Mononuclear cell (primary cell): ENCODE results near the gene DYNC2LI1. TPM values are rescaled to one million over a fixed set of nuclear protein-coding genes. Genes with fewer than 3 reads are reported as not detected.

ENCODE experiments used
- H3K27me3 ChIP-seq: 2 replicates; pipeline ENCODE4 v1.6.0; 2011; ENCODE audit warnings: low read length, control low read depth; ENCODE audit not compliant: insufficient read depth
- H3K4me1 ChIP-seq: 2 replicates; pipeline ENCODE4 v1.5.1; 2011; ENCODE audit warnings: mild to moderate bottlenecking, low read length, control low read depth; ENCODE audit not compliant: insufficient read depth
- H3K4me3 ChIP-seq: 2 replicates; pipeline ENCODE4 v1.5.1; 2011; ENCODE audit warnings: mild to moderate bottlenecking, low read length, moderate library complexity
- H3K9me3 ChIP-seq: 2 replicates; pipeline ENCODE4 v1.5.1; 2011; ENCODE audit warnings: low read depth, mild to moderate bottlenecking, control low read depth, low read length
- total RNA-seq: library from RNA; depleted of rRNA; stranded (reverse); fragments of >200 nt; gene quantifications from one replicate; pipeline ENCODE4 v1.2.3, GENCODE V29; 2012

Gene DYNC2LI1
- total RNA-seq, 1 donor, result 3.5 TPM

DNA sequence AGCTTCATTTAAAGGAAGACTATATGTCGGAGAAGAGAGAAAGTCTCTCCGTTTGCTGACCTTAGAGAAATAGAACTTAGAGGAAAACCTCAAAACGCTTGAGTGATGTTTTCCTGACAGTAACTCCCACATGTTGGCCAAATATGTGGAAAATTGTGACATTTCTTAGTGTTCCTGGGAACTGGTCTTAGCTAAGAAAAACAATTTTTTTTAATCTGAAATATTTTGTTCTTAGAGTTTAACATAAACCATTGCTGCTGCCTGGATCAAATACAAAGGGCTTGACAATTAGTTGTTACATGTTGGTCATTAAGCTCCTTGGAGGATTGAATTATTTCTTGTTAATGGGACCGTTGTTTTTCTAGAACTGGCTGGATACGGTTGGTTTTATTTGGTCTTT, 16.3 kb downstream of the DYNC2LI1 start:
- H3K9me3 ChIP-seq, result no peaks in the 10 kb centered on the region
- no peak overlapping the region for H3K4me3 ChIP-seq
- no peaks in the 10 kb centered on the region for H3K27me3 ChIP-seq
- no peaks in the 10 kb centered on the region for H3K4me1 ChIP-seq

GRCh38 chr2:43791035-43791765, 17.4 kb downstream of the DYNC2LI1 start:
- no peaks in the 10 kb centered on the region for H3K9me3 ChIP-seq
- no peaks in the 10 kb centered on the region for H3K4me1 ChIP-seq
- H3K27me3 ChIP-seq, result no peaks in the 10 kb centered on the region
- no peak overlapping the region for H3K4me3 ChIP-seq

- Histone ChIP-seq H3K4me1 (no peaks in the 10 kb centered on the region), H3K27me3 (no peaks in the 10 kb centered on the region), H3K4me3 (no peak overlapping the region), H3K9me3 (no peaks in the 10 kb centered on the region)
Observed at GRCh38 chr2:43792653-43793052, 18.8 kb downstream of the DYNC2LI1 start.

DNA sequence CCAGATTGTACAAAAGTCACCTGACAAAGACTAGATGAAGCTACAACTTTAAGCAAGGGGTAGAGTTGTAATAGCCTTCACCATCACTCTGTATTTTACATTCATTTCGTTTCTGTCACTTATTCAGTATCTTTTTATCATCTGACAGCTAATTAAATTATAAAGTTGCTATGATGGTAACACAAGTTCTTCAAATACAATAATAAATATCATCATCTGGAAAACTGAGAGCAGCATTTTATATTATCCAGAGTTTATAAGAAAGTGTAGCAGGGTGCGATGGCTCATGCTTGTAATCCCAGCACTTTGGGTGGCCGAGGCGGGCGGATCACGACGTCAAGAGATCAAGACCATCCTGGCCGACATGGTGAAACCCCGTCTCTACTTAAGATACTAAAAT, 21.1 kb downstream of the DYNC2LI1 start:
- H3K4me1 ChIP-seq, result no peaks in the 10 kb centered on the region
- H3K4me3 ChIP-seq, result no peak overlapping the region
- no peaks in the 10 kb centered on the region for H3K9me3 ChIP-seq
- H3K27me3 ChIP-seq, result no peaks in the 10 kb centered on the region

GRCh38 chr2:43796206-43796605, 22.4 kb downstream of the DYNC2LI1 start:
- no peak overlapping the region for H3K4me3 ChIP-seq
- no peaks in the 10 kb centered on the region for H3K27me3 ChIP-seq
- H3K9me3 ChIP-seq, result no peaks in the 10 kb centered on the region
- no peaks in the 10 kb centered on the region for H3K4me1 ChIP-seq

DNA sequence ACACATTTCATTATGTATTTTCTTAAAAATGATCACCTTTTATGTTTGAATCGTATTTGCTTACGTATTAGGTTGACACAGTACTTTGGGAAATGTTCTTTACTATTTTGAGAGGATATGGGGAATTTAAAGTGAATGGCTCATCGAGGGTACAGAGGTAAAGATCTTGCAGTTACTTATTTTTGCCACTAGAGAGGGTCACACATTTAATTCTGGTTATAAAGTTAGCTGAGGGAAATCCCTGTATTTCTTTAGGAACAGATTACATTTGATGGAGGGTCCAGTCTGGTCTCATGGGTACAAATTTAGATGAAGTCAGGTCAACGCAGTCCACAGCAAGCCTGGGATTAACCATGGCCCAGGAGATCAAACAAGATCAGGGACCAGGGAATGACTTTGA, 24.5 kb downstream of the DYNC2LI1 start:
- no peaks in the 10 kb centered on the region for H3K4me1 ChIP-seq
- H3K27me3 ChIP-seq, result no peaks in the 10 kb centered on the region
- no peaks in the 10 kb centered on the region for H3K9me3 ChIP-seq
- no peak overlapping the region for H3K4me3 ChIP-seq

DNA sequence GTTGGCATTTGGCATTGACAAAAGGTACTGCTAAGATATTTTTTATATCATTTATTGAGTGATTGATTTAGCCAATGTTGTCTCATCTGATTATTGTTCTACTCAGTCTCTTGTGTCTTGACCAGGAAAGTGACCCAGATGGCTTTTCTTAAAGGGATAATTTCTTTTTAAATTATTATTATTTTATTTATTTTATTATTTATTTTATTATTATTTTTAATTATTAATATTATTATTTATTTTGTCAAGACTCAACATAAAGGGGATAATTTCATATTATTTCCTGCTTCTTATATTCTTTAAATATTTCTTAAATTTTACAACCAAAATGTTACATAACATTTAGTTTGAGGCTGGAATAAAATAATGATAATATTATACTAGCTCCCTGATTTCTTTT, 27.1 kb downstream of the DYNC2LI1 start:
- Histone ChIP-seq H3K27me3 (no peaks in the 10 kb centered on the region), H3K4me3 (no peak overlapping the region), H3K4me1 (no peaks in the 10 kb centered on the region), H3K9me3 (no peaks in the 10 kb centered on the region)

- no peak overlapping the region for H3K4me3 ChIP-seq
- no peaks in the 10 kb centered on the region for H3K4me1 ChIP-seq
- H3K9me3 ChIP-seq, result no peaks in the 10 kb centered on the region
- H3K27me3 ChIP-seq, result no peaks in the 10 kb centered on the region
Observed at GRCh38 chr2:43802135-43802534, 28.3 kb downstream of the DYNC2LI1 start.

DNA sequence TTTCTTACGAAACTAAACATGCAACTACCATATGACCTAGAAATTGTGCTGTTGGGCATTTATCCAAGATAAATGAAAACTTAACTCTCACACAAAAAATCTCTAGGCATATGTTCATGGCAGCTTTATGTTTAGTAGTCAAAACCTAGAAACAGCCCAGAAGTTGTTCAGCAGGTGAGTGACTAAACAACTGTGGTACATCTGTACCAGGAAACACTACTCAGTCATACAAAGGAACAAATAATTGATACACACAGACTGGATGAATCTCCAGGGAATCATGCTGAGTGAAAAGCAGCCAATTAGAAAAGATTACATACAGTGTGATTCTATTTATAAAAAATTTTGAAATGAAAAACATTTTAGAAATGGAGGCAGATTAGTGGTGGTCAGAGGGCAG, 29.3 kb downstream of the DYNC2LI1 start:
- no peaks in the 10 kb centered on the region for H3K27me3 ChIP-seq
- no peaks in the 10 kb centered on the region for H3K4me1 ChIP-seq
- no peak overlapping the region for H3K4me3 ChIP-seq
- no peaks in the 10 kb centered on the region for H3K9me3 ChIP-seq

DNA sequence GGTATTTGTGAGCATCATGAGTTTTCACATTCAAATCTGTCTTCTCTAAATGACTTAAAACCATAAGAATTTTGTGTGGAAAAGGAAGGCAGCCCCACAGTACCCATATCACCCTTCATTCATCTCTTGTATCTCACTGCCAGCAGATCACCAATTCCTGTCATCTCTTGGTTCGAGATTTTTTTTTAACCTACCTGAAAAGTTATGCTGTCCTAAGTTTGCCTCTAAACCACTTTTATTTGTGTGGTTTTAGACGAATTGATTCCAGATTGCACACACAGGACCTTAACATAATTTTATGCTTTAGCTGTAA, 32.8 kb downstream of the DYNC2LI1 start:
- Histone ChIP-seq H3K4me3 (no peak overlapping the region), H3K27me3 (no peaks in the 10 kb centered on the region), H3K9me3 (no peaks in the 10 kb centered on the region), H3K4me1 (no peaks in the 10 kb centered on the region)

DNA sequence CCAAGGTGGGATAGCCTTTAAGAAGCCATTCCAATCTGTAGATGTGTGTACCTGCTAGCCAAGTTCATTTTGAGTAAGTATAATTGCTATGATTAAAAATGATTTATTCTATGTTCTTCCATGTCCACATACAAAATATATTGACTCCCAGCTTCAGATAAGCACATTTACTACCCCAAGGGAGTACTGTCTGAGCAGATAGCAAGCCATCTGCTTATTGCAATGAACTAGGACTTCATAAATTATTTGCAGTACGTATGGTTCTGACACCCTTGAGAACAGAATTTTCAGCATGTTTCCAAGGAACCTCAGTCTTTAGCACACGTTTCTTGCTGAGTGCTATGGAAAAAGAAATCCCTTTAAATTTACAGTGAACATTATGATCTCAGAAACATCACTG, 36.6 kb downstream of the DYNC2LI1 start:
- no peak overlapping the region for H3K4me3 ChIP-seq

DNA sequence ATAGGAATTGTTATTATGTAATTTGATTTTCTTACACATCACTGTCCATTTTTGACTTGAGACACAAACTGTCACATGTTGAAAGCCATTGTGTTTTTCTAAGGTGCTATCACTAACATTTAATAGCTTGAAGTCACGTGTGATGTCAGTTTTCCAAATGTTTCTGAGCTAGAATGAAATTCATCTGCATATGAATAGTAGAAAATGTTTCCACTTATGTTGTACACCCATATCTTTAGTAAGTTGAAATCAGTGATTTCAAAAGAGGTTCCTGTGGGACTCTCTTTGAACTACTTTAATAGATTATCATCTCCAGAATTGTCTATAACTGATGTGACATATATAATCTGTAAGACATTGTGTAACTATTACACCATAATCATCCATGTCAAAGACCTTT, 37.0 kb downstream of the DYNC2LI1 start:
- no peaks in the 10 kb centered on the region for H3K27me3 ChIP-seq
- no peaks in the 10 kb centered on the region for H3K9me3 ChIP-seq
- H3K4me3 ChIP-seq, result no peak overlapping the region
- no peaks in the 10 kb centered on the region for H3K4me1 ChIP-seq

More for the DNA sequence above, 36.6 kb downstream of the DYNC2LI1 start:
- no peaks in the 10 kb centered on the region for H3K9me3 ChIP-seq
- H3K4me1 ChIP-seq, result no peaks in the 10 kb centered on the region
- H3K27me3 ChIP-seq, result no peaks in the 10 kb centered on the region

- H3K4me1 ChIP-seq, result no peaks in the 10 kb centered on the region
- no peak overlapping the region for H3K4me3 ChIP-seq
- H3K9me3 ChIP-seq, result no peaks in the 10 kb centered on the region
- no peaks in the 10 kb centered on the region for H3K27me3 ChIP-seq
Observed at GRCh38 chr2:43812006-43812405, 38.2 kb downstream of the DYNC2LI1 start.

DNA sequence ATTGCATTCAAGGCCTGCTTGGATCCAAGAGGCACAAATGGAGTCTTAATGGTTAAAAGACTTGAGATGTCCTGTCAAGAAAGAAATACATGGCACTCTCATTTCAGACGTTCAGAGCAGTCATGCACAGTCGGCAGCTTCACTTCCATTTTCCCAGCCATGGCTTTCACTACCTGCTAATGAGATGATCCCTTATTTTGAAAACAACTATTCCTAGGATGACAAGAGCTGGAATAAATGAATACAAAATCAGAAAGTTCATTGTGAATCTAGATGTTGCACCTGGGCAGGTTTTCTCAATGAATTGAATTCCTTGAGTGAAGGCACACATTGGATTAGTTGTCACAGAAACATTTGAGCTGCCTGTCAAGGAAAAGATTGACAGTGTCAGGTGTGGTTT, 39.1 kb downstream of the DYNC2LI1 start:
- Histone ChIP-seq H3K27me3 (no peaks in the 10 kb centered on the region), H3K9me3 (no peaks in the 10 kb centered on the region), H3K4me1 (no peaks in the 10 kb centered on the region)

DNA sequence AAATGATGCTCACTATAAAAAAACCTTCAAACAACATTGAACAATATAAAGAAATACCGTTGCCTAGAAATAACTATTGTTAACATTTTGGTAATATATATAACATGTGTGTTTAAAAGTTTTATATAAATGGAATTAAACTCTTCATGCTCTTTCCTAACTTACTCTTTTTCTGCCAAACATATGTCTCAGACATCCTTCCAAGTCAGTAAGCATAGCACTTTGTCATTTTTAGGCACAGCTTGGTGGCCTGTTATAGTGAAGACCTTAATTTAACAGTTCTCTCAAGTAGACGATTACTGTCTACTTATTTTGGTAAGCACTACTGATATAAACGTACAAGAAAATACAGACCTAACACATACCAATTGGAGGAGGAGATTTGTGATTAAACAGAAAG, 40.9 kb downstream of the DYNC2LI1 start:
- Histone ChIP-seq H3K4me3 (no peak overlapping the region), H3K27me3 (no peaks in the 10 kb centered on the region), H3K4me1 (no peaks in the 10 kb centered on the region), H3K9me3 (no peaks in the 10 kb centered on the region)

More for the DNA sequence above, 39.1 kb downstream of the DYNC2LI1 start:
- H3K4me3 ChIP-seq, result no peak overlapping the region

DNA sequence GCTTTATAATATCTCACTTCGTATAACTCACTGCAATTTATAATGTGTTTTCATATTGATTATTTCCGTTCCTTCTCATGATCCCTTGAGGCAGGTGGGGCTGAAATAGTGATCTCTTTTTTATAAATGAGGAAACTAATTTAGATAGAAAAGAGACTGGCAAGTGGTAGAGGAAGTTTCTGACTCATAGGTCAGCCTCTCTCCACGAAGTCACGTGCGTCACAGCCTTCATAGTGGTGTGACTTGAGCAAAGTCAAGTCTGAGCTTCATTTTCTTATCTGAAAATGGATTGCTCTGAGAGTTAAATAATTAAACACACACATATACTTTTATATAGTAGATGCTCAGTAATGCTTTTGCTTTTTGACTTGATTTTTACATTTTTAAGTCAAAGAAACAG, 44.9 kb downstream of the DYNC2LI1 start:
- Histone ChIP-seq H3K27me3 (no peaks in the 10 kb centered on the region), H3K4me3 (no peak overlapping the region), H3K9me3 (no peaks in the 10 kb centered on the region), H3K4me1 (no peaks in the 10 kb centered on the region)
